ENCODE measurements around the gene CD226.

DNA sequence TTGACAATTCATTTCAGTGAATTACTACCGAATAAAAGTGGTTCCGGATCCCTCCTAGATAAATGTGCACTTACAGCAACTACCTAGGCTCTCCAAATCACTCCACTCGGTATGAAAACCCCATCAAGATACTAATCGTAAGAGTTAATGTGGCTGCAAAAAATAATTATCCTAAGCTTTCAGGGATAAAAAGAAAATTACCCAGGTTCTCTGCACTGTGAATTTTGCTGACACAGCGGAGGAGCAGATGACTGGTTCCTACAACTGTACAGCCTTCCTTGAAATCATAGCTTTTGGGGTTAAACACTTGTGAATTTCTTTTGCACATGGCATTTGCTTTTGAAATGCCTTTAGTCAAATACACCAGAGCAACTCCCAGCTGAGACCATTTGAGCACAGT is 104.7 kb downstream of the CD226 start:
- TF ChIP-seq ZNF263 (CRISPR knock-in tag; IDR thresholded peaks at IDR 0.05) (no peak), ZNF546 (CRISPR knock-in tag; conservative IDR thresholded peaks at IDR 0.05) (no peak), RNF2 (conservative IDR thresholded peaks at IDR 0.05; ENCODE audit: low read depth) (no peak), FOXO1 (CRISPR knock-in tag; IDR thresholded peaks at IDR 0.05) (no peak), TAF1 (CRISPR knock-in tag; IDR thresholded peaks at IDR 0.05) (no peak), CBX5 (CRISPR knock-in tag; IDR thresholded peaks at IDR 0.05; ENCODE audit: borderline replicate concordance) (no peak), SAFB2 (CRISPR knock-in tag; IDR thresholded peaks at IDR 0.05; ENCODE audit: borderline replicate concordance, low read depth) (no peak), ZBTB33 (CRISPR knock-in tag; IDR thresholded peaks at IDR 0.05) (no peak), POLR2AphosphoS5 (IDR thresholded peaks at IDR 0.05; ENCODE audit: low read depth, low read length) (no peak), ZNF878 (CRISPR knock-in tag; IDR thresholded peaks at IDR 0.05) (no peak), FOSL1 (CRISPR knock-in tag; IDR thresholded peaks at IDR 0.05; ENCODE audit: borderline replicate concordance) (no peak), REPIN1 (CRISPR knock-in tag; IDR thresholded peaks at IDR 0.05; ENCODE audit: borderline replicate concordance, low read depth) (no peak)
- TF ChIP-seq, protein P1, sequence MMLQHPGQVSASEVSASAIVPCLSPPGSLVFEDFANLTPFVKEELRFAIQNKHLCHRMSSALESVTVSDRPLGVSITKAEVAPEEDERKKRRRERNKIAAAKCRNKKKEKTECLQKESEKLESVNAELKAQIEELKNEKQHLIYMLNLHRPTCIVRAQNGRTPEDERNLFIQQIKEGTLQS (CRISPR knock-in tag; IDR thresholded peaks at IDR 0.05) = no peak
- TF ChIP-seq, protein P2, sequence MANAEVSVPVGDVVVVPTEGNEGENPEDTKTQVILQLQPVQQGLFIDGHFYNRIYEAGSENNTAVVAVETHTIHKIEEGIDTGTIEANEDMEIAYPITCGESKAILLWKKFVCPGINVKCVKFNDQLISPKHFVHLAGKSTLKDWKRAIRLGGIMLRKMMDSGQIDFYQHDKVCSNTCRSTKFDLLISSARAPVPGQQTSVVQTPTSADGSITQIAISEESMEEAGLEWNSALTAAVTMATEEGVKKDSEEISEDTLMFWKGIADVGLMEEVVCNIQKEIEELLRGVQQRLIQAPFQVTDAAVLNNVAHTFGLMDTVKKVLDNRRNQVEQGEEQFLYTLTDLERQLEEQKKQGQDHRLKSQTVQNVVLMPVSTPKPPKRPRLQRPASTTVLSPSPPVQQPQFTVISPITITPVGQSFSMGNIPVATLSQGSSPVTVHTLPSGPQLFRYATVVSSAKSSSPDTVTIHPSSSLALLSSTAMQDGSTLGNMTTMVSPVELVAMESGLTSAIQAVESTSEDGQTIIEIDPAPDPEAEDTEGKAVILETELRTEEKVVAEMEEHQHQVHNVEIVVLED (CRISPR knock-in tag; IDR thresholded peaks at IDR 0.05; ENCODE audit: borderline replicate concordance) = no peak
